T-cell (primary cell): Measurements from ENCODE around the gene CHRNB1. TPM values are rescaled to one million over a fixed set of nuclear protein-coding genes. Genes with fewer than 3 reads are reported as not detected.

Experiments used
- ATAC-seq, 4 experiments: fragments of 200-7000 bp in 3 of 4; fragments of 150-1000 bp in 1 of 4; cut with Tn5 transposase; replicated peaks in 1 of 4; 1 replicate in 3 of 4; 2 replicates in 1 of 4; pipeline ENCODE4 v1.10.0; 2021; ENCODE audit warnings: moderate library complexity in 3 of 4, mild to moderate bottlenecking in 2 of 4, moderate number of reproducible peaks in 1 of 4
- CTCF ChIA-PET, 2 donors: fragments of 300-600 bp; sonication (Branson Sonifier 250); formaldehyde crosslinking; loops; one replicate each; lab custom pipeline; 2022; ENCODE audit warnings: antibody characterized with exemption in 2 of 2; lab: Charles Lee
- POLR2A ChIA-PET, 2 donors: fragments of 300-600 bp; sonication (Branson Sonifier 250); formaldehyde crosslinking; loops; one replicate each; lab custom pipeline; 2022; ENCODE audit warnings: antibody characterized with exemption in 2 of 2; lab: Charles Lee
- DNase-seq, 35 experiments: peaks; one replicate each; pipeline versions ENCODE4 v3.0.0 to v3.0.0-alpha.2; 2013 to 2023
- H3K27ac ChIP-seq: one replicate; pipeline ENCODE4 v1.5.1; 2013; ENCODE audit warnings: low read length
- H3K27me3 ChIP-seq, 2 experiments: replicated peaks in 1 of 2; 1 replicate in 1 of 2; 2 replicates in 1 of 2; pipeline versions ENCODE4 v1.6.1 to v1.7.0; 2013; ENCODE audit warnings: low read length in 1 of 2, mixed read lengths in 1 of 2; ENCODE audit not compliant: control insufficient read depth in 2 of 2, insufficient read depth in 2 of 2; ENCODE audit errors: extremely low read depth in 1 of 2
- H3K36me3 ChIP-seq, 2 donors: 1 replicate in 1 of 2; 2 replicates in 1 of 2; pipeline versions ENCODE4 v1.6.1 to v1.7.0; 2013; ENCODE audit warnings: low read length in 1 of 2; ENCODE audit not compliant: control insufficient read depth in 2 of 2, insufficient read depth in 1 of 2; ENCODE audit errors: extremely low read depth in 1 of 2
- H3K4me1 ChIP-seq, 2 experiments: 1 replicate in 1 of 2; 2 replicates in 1 of 2; pipeline versions ENCODE4 v1.6.1 to v1.7.0; 2013; ENCODE audit warnings: low read length in 2 of 2, mixed read lengths in 1 of 2; ENCODE audit not compliant: insufficient read depth in 2 of 2, control insufficient read depth in 1 of 2; ENCODE audit errors: extremely low read depth in 1 of 2
- H3K4me3 ChIP-seq, 2 donors: 1 replicate in 1 of 2; 2 replicates in 1 of 2; pipeline versions ENCODE4 v1.5.1 to v1.7.0; 2013; ENCODE audit warnings: mild to moderate bottlenecking in 2 of 2, low read length in 1 of 2, moderate library complexity in 1 of 2; ENCODE audit not compliant: control insufficient read depth in 1 of 2; ENCODE audit errors: extremely low read depth in 1 of 2
- H3K9me3 ChIP-seq: 2 replicates; pipeline ENCODE4 v1.7.0; 2013
- H3K27ac Mint-ChIP-seq, 2 donors: one replicate each; pipeline ENCODE4 v1.8.0; 2020 to 2021; ENCODE audit warnings: mild to moderate bottlenecking in 2 of 2, mixed read lengths in 2 of 2
- H3K27me3 Mint-ChIP-seq, 2 donors: one replicate each; pipeline ENCODE4 v1.8.0; 2021 to 2022; ENCODE audit warnings: mixed read lengths in 2 of 2
- H3K36me3 Mint-ChIP-seq: one replicate; pipeline ENCODE4 v1.8.0; 2021; ENCODE audit warnings: mixed read lengths
- H3K4me1 Mint-ChIP-seq, 3 donors: one replicate each; pipeline ENCODE4 v1.8.0; 2020 to 2022; ENCODE audit warnings: mixed read lengths in 3 of 3, mild to moderate bottlenecking in 1 of 3
- H3K4me3 Mint-ChIP-seq, 3 donors: one replicate each; pipeline ENCODE4 v1.8.0; 2020 to 2022; ENCODE audit warnings: mild to moderate bottlenecking in 3 of 3, mixed read lengths in 3 of 3, moderate library complexity in 3 of 3
- H3K9me3 Mint-ChIP-seq, 3 donors: one replicate each; pipeline ENCODE4 v1.8.0; 2020 to 2022; ENCODE audit warnings: mixed read lengths in 3 of 3
- WGBS: methylation state at CpG from one replicate; pipeline ENCODE4 v1.1.5; 2013; ENCODE audit warnings: missing lambda C conversion rate; ENCODE audit not compliant: insufficient coverage; 5-methylcytosine and 5-hydroxymethylcytosine counted together
- total RNA-seq, 35 experiments: library from RNA in 6 of 35; stranded (reverse) in 6 of 35; fragments of 120-200 nt in 1 of 35; gene quantifications; one replicate each; pipeline versions ENCODE4 v1.2.1 to v1.2.4 and lab custom pipeline; 2013 to 2026

CHRNB1 gene
- total RNA-seq, 5 donors from 2014 or later (not counting 1 experiment from before 2014, with no cell fraction given), result 6.6 to 12.0 (median 11.0) TPM

- H3K4me3 ChIP-seq, result no peak within 1 kb of the TSS
- no peak within 1 kb of the TSS for H3K27ac ChIP-seq
- H3K36me3 ChIP-seq, result no peaks in the 10 kb centered on the region
- WGBS, result 86% methylated on average over 16 of the region's 17 CpGs
- DNase-seq (no peak), ATAC-seq (no peak)
- ChIA-PET POLR2A (interaction anchor here in 1 of 2 donors (0.6 kb wide), 1 partner anchor 839 kb away, joined by 6 read pairs; no protein-coding TSS in a partner anchor), CTCF (no interaction called here)
- H3K9me3 Mint-ChIP-seq, result no peaks in the 10 kb centered on the region
- no peak within 1 kb of the TSS for H3K4me3 Mint-ChIP-seq
- no peak within 1 kb of the TSS for H3K27ac Mint-ChIP-seq
- no peaks in the 10 kb centered on the region for H3K4me1 Mint-ChIP-seq
- H3K36me3 Mint-ChIP-seq, result no peaks in the 10 kb centered on the region
- H3K27me3 ChIP-seq, result peaks cover 0 to 21% of the 10 kb centered on the region in 2 experiments
- H3K4me1 ChIP-seq, result no peaks in the 10 kb centered on the region
- peaks cover 0 to 4% of the 10 kb centered on the region in 2 donors for H3K27me3 Mint-ChIP-seq
- H3K9me3 ChIP-seq, result no peaks in the 10 kb centered on the region
Measured at GRCh38 chr17:7419819-7420610, 24.8 kb upstream of the CHRNB1 start, which contains the start of gene SPEM1. TSS of gene SPEM1 (plus strand) at chr17:7420324. CDS start at chr17:7420385, 61 bp downstream.

- H3K36me3 Mint-ChIP-seq, result no peaks in the 10 kb centered on the region
Measured at GRCh38 chr17:7421186-7421585, 23.7 kb upstream of the CHRNB1 start.

DNA sequence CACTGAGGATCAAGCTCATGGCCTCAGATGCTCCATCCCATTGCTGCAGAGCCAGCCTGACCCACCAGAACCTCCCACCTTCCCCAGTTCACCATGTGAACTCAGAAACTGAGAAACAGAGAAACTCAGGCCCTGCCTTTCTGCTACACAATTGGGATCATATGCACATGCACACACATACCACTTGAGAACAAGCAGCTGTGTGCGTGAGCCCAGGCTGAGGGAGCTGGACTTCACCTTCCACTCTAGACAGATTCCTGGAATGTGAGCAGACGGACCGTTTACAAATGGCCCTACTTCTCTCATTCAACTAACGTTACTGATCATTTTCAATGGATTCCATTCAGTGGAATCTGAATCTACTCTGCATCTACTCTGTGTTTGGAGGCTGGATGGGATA, 21.2 kb upstream of the CHRNB1 start:
- Mint-ChIP-seq H3K4me3 (no peak overlapping the region), H3K27ac (peak overlapping the region in 1 of 2 donors; percentile 15), H3K27me3 (peaks cover 0 to 4% of the 10 kb centered on the region in 2 donors), H3K4me1 (no peaks in the 10 kb centered on the region), H3K36me3 (no peaks in the 10 kb centered on the region), H3K9me3 (no peaks in the 10 kb centered on the region)
- H3K4me1 ChIP-seq, result no peaks in the 10 kb centered on the region
- H3K27me3 ChIP-seq, result peaks cover 0 to 17% of the 10 kb centered on the region in 2 experiments
- no peaks in the 10 kb centered on the region for H3K36me3 ChIP-seq
- H3K4me3 ChIP-seq, result no peak overlapping the region
- ChIA-PET POLR2A (no interaction called here), CTCF (no interaction called here)
- H3K27ac ChIP-seq, result no peak overlapping the region
- H3K9me3 ChIP-seq, result no peaks in the 10 kb centered on the region
- 88% methylated on average over 1 of the region's 4 CpGs for WGBS
- ATAC-seq (no peak), DNase-seq (no peak)

More at GRCh38 chr17:7421186-7421585, 23.7 kb upstream of the CHRNB1 start:
- no peaks in the 10 kb centered on the region for H3K36me3 ChIP-seq
- Mint-ChIP-seq H3K4me1 (no peaks in the 10 kb centered on the region), H3K9me3 (no peaks in the 10 kb centered on the region), H3K4me3 (no peak overlapping the region), H3K27me3 (peaks cover 0 to 4% of the 10 kb centered on the region in 2 donors), H3K27ac (no peak overlapping the region)
- ATAC-seq (no peak), DNase-seq (no peak)
- no peak overlapping the region for H3K4me3 ChIP-seq
- no peak overlapping the region for H3K27ac ChIP-seq
- WGBS, result 93% methylated on average over 8 of the region's 16 CpGs
- ChIA-PET CTCF (no interaction called here), POLR2A (no interaction called here)
- no peaks in the 10 kb centered on the region for H3K4me1 ChIP-seq
- H3K9me3 ChIP-seq, result no peaks in the 10 kb centered on the region
- H3K27me3 ChIP-seq, result peaks cover 0 to 21% of the 10 kb centered on the region in 2 experiments

DNA sequence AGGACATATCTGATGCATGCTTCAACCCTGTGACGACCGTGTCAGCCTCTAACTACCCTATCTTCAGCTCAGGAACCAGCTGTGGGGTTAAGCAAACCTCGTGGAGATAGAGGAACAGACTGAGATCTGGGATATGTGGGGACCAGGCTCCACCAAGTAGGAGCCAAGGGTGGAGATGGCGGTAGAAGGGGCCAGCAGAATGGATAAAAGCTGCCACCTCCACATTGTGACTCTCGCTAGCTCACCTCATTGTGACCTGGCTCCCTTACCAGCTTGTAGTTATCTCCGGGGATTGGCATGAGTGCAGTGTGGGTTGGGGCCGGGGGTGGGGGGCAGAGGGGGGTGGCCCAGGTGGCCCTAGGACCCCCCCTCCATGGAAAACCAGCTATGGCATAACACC, 19.5 kb upstream of the CHRNB1 start, which contains the start of gene SPEM2:
Gene SPEM2, plus strand, starts transcription at position 301 of the 400 bp plus-strand sequence. Its CDS starts 73 bp downstream, at position 374.
- no peaks in the 10 kb centered on the region for H3K27me3 Mint-ChIP-seq
- H3K4me1 Mint-ChIP-seq, result no peaks in the 10 kb centered on the region
- POLR2A ChIA-PET, result no interaction called here

DNA sequence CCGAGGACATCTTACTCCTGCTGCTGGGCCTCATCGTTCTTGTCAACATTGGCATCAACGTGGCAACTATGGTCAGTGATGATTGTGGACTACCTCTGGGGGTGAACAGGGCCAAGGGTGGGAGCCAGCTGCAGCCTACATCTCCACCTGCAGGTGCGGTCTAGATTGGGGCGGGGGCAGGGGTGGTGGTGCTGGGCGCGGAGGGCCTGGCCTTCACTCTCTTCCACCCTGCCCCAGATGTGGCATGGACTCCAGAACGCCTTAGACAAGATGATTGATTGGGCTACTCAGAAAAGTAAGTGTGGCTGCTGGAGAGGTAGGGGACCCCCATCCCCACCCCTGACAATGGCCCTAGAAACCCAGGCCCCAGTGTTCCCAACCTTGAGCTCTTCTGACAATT, 19.1 kb upstream of the CHRNB1 start:
- no peaks in the 10 kb centered on the region for H3K4me1 Mint-ChIP-seq
- Histone ChIP-seq H3K27ac (no peak overlapping the region), H3K9me3 (no peaks in the 10 kb centered on the region), H3K36me3 (no peaks in the 10 kb centered on the region), H3K4me1 (no peaks in the 10 kb centered on the region), H3K4me3 (no peak overlapping the region), H3K27me3 (peaks cover 0 to 2% of the 10 kb centered on the region in 2 experiments)
- ChIA-PET CTCF (interaction anchor here in 1 of 2 donors (0.7 kb wide), 1 partner anchor 58 kb away, joined by 3 read pairs; no protein-coding TSS in a partner anchor), POLR2A (no interaction called here)
- H3K27ac Mint-ChIP-seq, result no peak overlapping the region
- no peaks in the 10 kb centered on the region for H3K9me3 Mint-ChIP-seq
- H3K27me3 Mint-ChIP-seq, result no peaks in the 10 kb centered on the region
- DNase-seq, result no peak
- no CpG with 5 or more reads among the region's 8 CpGs for WGBS
- H3K36me3 Mint-ChIP-seq, result no peaks in the 10 kb centered on the region
- H3K4me3 Mint-ChIP-seq, result no peak overlapping the region
- no peak for ATAC-seq

More for the DNA sequence above, 19.5 kb upstream of the CHRNB1 start, which contains the start of gene SPEM2:
- CTCF ChIA-PET, result interaction anchor here in 1 of 2 donors (0.5 to 0.7 kb wide), 2 partner anchors 57 to 1067 kb away, joined by 3 to 5 read pairs; no protein-coding TSS in a partner anchor
- Histone ChIP-seq H3K27ac (no peak within 1 kb of the TSS), H3K36me3 (no peaks in the 10 kb centered on the region), H3K4me1 (no peaks in the 10 kb centered on the region), H3K27me3 (peaks cover 0 to 2% of the 10 kb centered on the region in 2 experiments), H3K4me3 (no peak within 1 kb of the TSS), H3K9me3 (no peaks in the 10 kb centered on the region)
- no CpG with 5 or more reads among the region's 7 CpGs for WGBS
- Mint-ChIP-seq H3K4me3 (no peak within 1 kb of the TSS), H3K27ac (no peak within 1 kb of the TSS), H3K36me3 (no peaks in the 10 kb centered on the region), H3K9me3 (no peaks in the 10 kb centered on the region)
- DNase-seq (no peak), ATAC-seq (no peak)

DNA sequence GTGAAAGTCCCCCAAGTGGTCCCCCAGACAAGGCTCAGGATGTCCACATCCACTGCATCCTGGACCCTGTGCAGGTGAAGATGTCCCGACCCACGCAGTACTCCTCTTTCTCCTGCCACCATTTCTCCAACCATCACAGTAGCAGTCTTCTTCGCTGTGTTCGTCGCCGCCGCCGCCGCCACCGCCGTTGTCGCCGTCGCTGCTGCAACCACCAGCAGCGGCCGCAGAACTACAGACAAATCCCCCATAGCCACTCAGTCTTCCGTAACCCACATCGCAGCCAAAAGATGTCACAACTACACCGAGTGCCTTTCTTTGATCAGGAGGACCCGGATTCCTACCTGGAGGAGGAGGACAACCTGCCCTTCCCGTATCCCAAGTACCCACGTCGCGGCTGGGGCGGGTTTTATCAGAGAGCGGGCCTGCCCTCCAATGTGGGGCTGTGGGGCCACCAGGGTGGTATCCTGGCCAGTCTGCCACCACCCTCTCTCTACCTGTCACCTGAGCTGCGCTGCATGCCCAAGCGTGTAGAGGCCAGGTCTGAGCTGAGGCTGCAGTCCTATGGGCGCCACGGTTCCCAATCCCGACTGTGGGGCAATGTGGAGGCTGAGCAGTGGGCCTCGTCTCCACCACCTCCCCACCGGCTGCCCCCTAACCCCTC, 18.5 kb upstream of the CHRNB1 start:
- H3K4me1 ChIP-seq, result no peaks in the 10 kb centered on the region
- no peaks in the 10 kb centered on the region for H3K27me3 Mint-ChIP-seq
- no peak overlapping the region for H3K27ac ChIP-seq
- no peaks in the 10 kb centered on the region for H3K9me3 ChIP-seq
- no peaks in the 10 kb centered on the region for H3K36me3 Mint-ChIP-seq
- H3K9me3 Mint-ChIP-seq, result no peaks in the 10 kb centered on the region
- DNase-seq, result no peak
- WGBS, result 91% methylated on average over 31 of the region's 33 CpGs
- H3K36me3 ChIP-seq, result no peaks in the 10 kb centered on the region
- H3K4me1 Mint-ChIP-seq, result no peaks in the 10 kb centered on the region
- H3K4me3 ChIP-seq, result no peak overlapping the region
- POLR2A ChIA-PET, result no interaction called here
- CTCF ChIA-PET, result no interaction called here
- no peak overlapping the region for H3K4me3 Mint-ChIP-seq
- no peak for ATAC-seq
- H3K27ac Mint-ChIP-seq, result no peak overlapping the region
- H3K27me3 ChIP-seq, result peaks cover 0 to 2% of the 10 kb centered on the region in 2 experiments
